ENCODE data around the gene TMX1. TPM values are rescaled to one million over a fixed set of nuclear protein-coding genes. Genes with fewer than 3 reads are reported as not detected.

Gene TMX1
- total RNA-seq, 1 donor from 2014 or later, result 76.2 TPM

DNA sequence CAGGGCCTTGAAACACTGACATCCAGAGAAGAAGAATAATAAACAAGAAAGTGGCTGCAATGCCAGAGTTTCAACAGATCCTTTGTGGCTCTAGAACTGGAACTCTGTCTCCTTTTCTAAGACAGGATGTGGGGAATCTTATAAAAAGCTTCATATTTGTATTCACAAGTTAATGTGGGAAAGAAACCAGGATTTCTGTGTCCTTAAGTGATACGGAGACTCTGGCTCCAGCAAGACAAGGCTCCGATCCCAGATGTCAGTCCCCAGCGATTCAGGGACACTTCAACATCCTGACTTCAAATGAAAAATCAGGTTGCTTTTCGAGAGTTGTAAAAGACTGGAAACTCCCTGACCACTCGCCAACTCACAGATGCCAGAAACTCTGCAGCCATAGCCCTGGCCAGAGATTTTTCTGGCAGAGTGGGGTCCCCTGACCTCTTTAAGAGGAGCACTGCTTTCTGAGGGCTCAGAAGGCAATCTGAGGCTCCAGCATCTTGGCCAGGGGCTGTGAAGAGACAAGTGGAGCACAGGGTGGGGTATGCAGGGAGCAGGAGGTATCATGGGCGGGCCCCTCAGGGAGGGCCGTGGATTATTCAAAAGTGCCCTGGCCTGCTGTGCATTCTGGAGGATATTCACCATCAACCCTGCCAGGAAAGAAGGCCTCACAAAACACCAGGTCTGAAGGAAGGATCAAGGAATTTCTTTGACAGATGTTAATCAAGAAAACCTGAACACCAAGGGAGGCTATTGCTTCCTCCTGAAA, 53.3 kb downstream of the TMX1 start:
- no peak for DNase-seq (ENCODE audit: low read depth)

DNA sequence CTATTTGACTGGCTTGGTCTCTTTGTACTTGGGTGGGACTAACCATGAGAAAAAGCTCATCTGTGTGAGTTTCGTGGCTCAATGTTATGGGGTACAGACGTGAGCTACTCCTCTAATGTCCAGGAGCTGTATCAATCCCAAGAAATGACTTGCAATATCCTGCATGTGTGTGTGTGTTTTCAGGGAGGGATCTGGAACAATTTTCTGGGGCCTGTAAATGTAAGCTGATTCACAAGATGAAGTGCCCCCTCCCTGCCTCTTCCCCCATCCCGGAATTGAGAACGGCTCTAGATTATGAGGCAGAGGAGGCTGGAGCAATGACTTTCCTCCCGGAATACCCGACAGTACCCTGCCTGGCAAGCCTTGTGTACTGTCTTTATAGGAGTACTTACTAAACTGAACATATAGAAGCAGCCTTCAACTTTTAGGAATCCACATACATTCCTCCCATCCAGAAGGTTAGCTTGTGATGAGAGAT, 53.9 kb downstream of the TMX1 start:
- no peak for DNase-seq (ENCODE audit: low read depth)

DNA sequence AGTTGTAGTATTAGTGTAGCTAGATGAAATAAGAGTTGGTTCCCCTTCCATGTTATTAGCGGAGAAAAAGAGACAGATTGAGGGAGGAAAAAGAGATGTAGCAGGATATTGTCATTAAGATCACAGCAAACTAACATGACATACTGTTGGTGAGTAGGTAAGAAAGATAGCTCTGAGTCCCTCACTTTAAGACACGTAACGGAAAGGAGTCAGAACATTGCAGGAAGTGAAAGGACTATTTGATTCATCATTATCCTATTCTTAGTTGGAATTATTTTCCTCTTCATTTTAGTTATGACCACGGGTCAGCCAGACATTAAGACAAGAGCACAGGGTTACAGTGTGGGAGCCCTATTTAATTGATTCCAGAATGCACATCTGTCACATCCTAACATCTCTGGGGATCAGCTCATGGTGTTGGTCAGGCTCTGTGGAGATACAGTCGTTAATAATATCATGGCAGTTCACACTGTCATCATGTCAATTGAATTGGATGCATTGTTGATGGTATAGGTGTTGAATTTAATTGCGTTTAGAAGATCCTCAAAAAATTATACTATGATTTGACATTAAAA, 55.0 kb downstream of the TMX1 start:
- no peak for DNase-seq (ENCODE audit: low read depth)

DNA sequence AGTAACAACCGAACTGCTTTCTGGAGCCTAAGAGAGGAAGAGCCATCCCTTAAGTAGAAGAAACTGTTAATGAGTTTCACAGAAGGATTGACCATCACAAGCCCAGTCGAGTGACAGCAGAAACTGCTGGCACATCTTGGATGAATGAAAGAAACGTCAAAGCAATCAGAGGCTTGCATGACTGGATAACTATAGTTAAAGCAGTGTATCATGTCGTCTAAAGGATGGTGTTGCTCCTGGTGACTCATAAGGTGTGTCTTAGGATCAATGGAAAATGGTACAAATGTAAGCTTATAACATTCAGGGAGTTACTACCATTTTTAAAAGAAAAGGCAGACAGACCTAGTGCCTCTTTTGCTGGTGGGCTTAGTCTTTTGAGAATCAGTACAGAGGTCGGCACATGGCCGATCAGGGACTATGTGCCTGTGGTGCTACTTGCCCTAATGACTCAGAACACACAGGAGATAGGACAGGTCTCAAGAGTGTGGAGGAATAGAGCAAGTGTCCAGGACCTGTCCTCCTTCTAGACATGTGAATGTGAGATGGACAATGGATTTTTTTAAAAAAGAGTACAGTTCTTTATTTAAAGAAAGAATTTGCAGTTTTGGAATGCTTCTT, 55.7 kb downstream of the TMX1 start:
- DNase-seq (ENCODE audit: low read depth), result no peak

DNA sequence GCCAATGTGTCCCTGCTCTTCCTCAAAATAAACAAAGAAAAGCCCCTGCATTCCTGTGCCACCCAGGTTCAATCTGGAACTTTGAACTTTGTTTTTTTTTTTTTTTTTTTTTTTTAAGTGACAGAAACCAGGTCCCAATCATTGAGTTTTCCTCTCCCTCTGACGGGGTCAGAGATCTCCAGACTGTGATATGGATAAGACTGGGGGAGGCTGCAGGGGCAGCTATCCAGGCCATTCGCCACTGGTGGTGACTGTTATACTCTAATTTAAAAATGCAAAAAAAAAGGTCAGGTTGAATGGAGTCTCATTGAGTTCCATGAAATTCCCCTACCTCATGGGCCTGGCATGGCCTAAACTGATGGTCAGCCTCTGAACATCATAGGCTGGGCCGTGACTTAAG, 57.0 kb downstream of the TMX1 start:
- DNase-seq (ENCODE audit: low read depth), result no peak

DNA sequence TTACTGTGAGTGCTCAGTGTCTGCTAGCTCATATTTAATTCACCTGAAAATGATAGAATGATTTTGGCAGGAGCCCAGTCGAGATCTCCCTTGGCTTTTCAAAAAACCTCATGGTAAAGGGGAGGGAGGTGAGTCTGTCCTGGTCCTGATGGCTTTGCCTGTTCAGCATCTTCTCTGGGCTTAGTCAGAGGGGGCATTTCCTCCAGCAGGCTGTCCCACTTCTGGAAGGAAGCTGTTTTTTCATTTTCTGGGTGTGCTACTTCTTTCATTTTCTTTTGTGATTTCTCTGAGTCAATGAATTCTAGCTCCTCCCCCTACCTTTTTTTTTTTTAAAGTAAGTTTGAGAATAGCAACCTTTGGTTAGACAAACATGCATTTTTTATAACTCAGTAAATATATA, 58.8 kb downstream of the TMX1 start:
- DNase-seq (ENCODE audit: low read depth), result no peak

DNA sequence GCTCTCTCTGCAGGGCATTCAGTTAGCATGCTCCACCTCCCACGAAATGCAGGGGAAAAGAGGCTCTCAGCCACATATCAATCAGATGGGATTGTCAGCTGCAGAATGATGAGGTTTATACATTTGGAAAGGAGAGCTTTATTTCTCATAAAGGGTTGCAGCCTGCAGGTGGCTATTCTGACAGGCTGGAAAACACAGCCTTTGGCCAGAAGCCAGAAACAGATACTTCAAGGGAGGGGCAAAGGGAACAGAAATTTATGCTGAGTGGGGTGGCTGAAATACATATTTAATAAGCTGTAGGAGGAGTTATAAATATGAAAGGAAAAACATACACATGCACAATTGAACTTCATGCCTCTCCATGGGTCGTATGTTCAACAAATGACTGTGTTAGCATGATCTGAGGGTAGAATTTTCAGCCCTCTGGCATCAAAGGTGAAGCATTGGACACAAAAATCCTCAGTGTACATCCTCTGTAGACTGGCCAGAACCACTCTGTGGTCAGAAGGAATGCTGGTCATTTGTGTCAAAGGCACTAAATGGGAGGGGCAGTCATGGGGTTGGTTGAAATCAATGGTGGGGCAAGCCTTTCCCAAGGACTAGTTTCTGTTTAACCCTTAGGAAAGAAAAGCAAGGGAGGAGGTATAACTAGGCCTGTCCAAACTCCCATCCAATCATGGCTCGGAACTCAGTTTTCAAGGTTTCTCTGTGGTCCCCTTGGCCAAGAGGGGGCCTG, 62.4 kb downstream of the TMX1 start:
- DNase-seq (ENCODE audit: low read depth), result peak; percentile 49

DNA sequence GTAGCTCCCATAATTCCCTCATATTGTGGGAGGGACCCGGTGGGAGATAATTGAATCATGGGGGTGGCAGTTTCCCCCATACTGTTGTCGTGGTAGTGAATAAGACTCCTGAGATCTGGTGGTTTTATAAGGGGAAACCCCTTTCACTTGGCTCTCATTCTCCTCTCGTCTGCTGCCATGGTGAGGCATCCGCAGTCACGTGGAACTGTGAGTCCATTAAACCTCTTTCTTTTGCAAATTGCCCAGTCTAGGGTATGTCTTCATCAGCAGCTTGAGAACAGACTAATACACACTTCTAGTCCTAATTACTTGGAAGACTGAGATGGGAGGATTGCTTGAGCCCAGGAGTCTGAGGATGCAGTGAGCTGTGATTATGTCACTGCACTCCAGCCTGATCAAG, 64.4 kb downstream of the TMX1 start:
- peak; percentile 67 for DNase-seq (ENCODE audit: low read depth)

DNA sequence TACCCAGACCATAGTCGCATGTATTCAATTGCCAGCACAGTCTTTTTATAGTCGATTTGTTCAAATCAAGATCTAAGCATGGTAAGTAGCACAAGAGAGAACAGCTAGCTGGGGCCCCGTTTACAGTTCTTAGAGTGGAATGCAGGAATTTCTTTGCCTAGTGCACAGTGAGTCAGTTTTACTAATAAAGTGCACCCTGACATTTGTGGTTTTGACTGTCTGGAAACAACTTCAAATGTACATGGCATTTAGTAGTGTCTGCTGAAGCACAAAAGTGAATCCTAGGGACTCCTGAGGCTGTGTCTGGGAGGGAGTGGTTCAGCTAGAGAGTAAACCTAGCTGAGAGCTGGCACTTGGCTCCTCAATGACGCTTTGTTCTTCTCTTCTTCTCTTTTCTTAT, 64.9 kb downstream of the TMX1 start:
- DNase-seq (ENCODE audit: low read depth), result peak; percentile 80

DNA sequence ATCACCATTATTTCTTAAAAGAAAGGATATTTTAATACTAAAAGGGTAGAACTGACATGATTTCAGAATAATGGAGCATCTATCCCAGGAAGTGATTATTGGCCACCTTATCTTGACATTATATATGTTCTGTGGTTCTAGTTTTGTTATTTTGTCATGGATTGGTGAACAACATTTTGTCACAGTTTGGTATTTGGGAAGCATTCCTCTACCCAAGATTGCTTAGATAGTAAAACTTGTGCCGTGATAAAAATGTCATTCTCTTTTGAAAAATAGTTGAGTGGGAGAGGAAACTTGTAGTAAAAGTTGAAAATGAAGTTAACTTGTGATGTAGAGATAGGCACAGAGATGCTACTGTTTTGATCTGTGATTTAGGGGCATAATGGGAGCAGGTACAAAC, 65.7 kb downstream of the TMX1 start:
- DNase-seq (ENCODE audit: low read depth), result no peak

Other genes with a start within 250 kb of the TMX1 start
- 8.6 and 18.2 TPM in 2 replicates for gene TRIM9, start 145.1 kb upstream of the TMX1 start, total RNA-seq

All from myocyte (in vitro differentiated cells).